ENCODE measurements around the gene SLC39A13. TPM values are rescaled to one million over a fixed set of nuclear protein-coding genes. Genes with fewer than 3 reads are reported as not detected.

Gene SLC39A13
- total and polyA plus RNA-seq, 2 donors (not counting 1 experiment from before 2014, with no cell fraction given), result 62.9 to 88.7 TPM

- Histone ChIP-seq H3K36me3 (ENCODE audit: control insufficient read depth, insufficient read depth, low read length) (no peaks in the 10 kb centered on the region), H4K20me1 (ENCODE audit: control insufficient read depth, extremely low read depth, insufficient read depth, low read length) (no peaks in the 10 kb centered on the region), H3K9me3 (ENCODE audit: control insufficient read depth, insufficient read depth, low read depth, low read length) (no peaks in the 10 kb centered on the region), H3K27ac (ENCODE audit: insufficient read depth, low read length) (no peak overlapping the region), H3K4me3 (replicated peaks in 1 of 4; ENCODE audit: control extremely low read depth in 1 of 4, insufficient read depth in 1 of 4, low read depth in 3 of 4, low read length in 4 of 4) (no peak overlapping the region), H3K4me1 (ENCODE audit: control insufficient read depth, extremely low read depth, insufficient read depth, low read length) (no peaks in the 10 kb centered on the region), H3K27me3 (ENCODE audit: control insufficient read depth, insufficient read depth, low read length) (no peaks in the 10 kb centered on the region), H3K4me2 (ENCODE audit: extremely low read depth, insufficient read depth, low read length) (no peak overlapping the region), H3K9ac (ENCODE audit: insufficient read depth, low read length) (no peak overlapping the region), H3K79me2 (ENCODE audit: control insufficient read depth, insufficient read depth, low read length) (no peaks in the 10 kb centered on the region), H2AFZ (ENCODE audit: low read length) (no peak overlapping the region)
- DNase-seq (ENCODE audit: low read depth in 2 of 2), result peak in 1 of 2 donors; percentile 21
- TF ChIP-seq CTCF (conservative IDR thresholded peaks at IDR 0.05 in 1 of 2, IDR thresholded peaks at IDR 0.05 in 1 of 2; ENCODE audit: low read depth in 1 of 2, low read length in 2 of 2) (no peak), EZH2 (IDR thresholded peaks at IDR 0.05; ENCODE audit: low read length, missing control alignments) (no peak)
Observed at GRCh38 chr11:47433157-47433556, 24.8 kb downstream of the SLC39A13 start.

- peak; percentile 54 to 88 for DNase-seq (ENCODE audit: low read depth in 2 of 2)
- Histone ChIP-seq H3K9me3 (ENCODE audit: control insufficient read depth, insufficient read depth, low read depth, low read length) (no peaks in the 10 kb centered on the region), H3K4me2 (ENCODE audit: extremely low read depth, insufficient read depth, low read length) (peak overlapping the region; percentile 59), H3K36me3 (ENCODE audit: control insufficient read depth, insufficient read depth, low read length) (no peaks in the 10 kb centered on the region), H3K27me3 (ENCODE audit: control insufficient read depth, insufficient read depth, low read length) (no peaks in the 10 kb centered on the region), H3K27ac (ENCODE audit: insufficient read depth, low read length) (no peak overlapping the region), H3K79me2 (ENCODE audit: control insufficient read depth, insufficient read depth, low read length) (no peaks in the 10 kb centered on the region), H4K20me1 (ENCODE audit: control insufficient read depth, extremely low read depth, insufficient read depth, low read length) (no peaks in the 10 kb centered on the region), H3K9ac (ENCODE audit: insufficient read depth, low read length) (no peak overlapping the region), H3K4me1 (ENCODE audit: control insufficient read depth, extremely low read depth, insufficient read depth, low read length) (no peaks in the 10 kb centered on the region), H2AFZ (ENCODE audit: low read length) (no peak overlapping the region), H3K4me3 (replicated peaks in 1 of 4; ENCODE audit: control extremely low read depth in 1 of 4, insufficient read depth in 1 of 4, low read depth in 3 of 4, low read length in 4 of 4) (no peak overlapping the region)
- TF ChIP-seq EZH2 (IDR thresholded peaks at IDR 0.05; ENCODE audit: low read length, missing control alignments), result no peak
- TF ChIP-seq CTCF (conservative IDR thresholded peaks at IDR 0.05 in 1 of 2, IDR thresholded peaks at IDR 0.05 in 1 of 2; ENCODE audit: low read depth in 1 of 2, low read length in 2 of 2), result no peak
Observed at GRCh38 chr11:47434011-47434786, 25.8 kb downstream of the SLC39A13 start.

GRCh38 chr11:47435687-47436086, 27.3 kb downstream of the SLC39A13 start:
- Histone ChIP-seq H3K4me3 (replicated peaks in 1 of 4; ENCODE audit: control extremely low read depth in 1 of 4, insufficient read depth in 1 of 4, low read depth in 3 of 4, low read length in 4 of 4) (no peak overlapping the region), H3K4me1 (ENCODE audit: control insufficient read depth, extremely low read depth, insufficient read depth, low read length) (no peaks in the 10 kb centered on the region), H3K4me2 (ENCODE audit: extremely low read depth, insufficient read depth, low read length) (no peak overlapping the region), H3K27me3 (ENCODE audit: control insufficient read depth, insufficient read depth, low read length) (no peaks in the 10 kb centered on the region), H3K36me3 (ENCODE audit: control insufficient read depth, insufficient read depth, low read length) (no peaks in the 10 kb centered on the region), H4K20me1 (ENCODE audit: control insufficient read depth, extremely low read depth, insufficient read depth, low read length) (no peaks in the 10 kb centered on the region), H3K9me3 (ENCODE audit: control insufficient read depth, insufficient read depth, low read depth, low read length) (no peaks in the 10 kb centered on the region), H3K27ac (ENCODE audit: insufficient read depth, low read length) (no peak overlapping the region), H3K9ac (ENCODE audit: insufficient read depth, low read length) (no peak overlapping the region), H3K79me2 (ENCODE audit: control insufficient read depth, insufficient read depth, low read length) (no peaks in the 10 kb centered on the region), H2AFZ (ENCODE audit: low read length) (no peak overlapping the region)
- DNase-seq (ENCODE audit: low read depth in 2 of 2), result no peak
- TF ChIP-seq CTCF (conservative IDR thresholded peaks at IDR 0.05 in 1 of 2, IDR thresholded peaks at IDR 0.05 in 1 of 2; ENCODE audit: low read depth in 1 of 2, low read length in 2 of 2), result no peak
- TF ChIP-seq EZH2 (IDR thresholded peaks at IDR 0.05; ENCODE audit: low read length, missing control alignments), result no peak

All from fibroblast of lung (primary cell).